Adrenal gland (tissue), 5 donors: Measurements from ENCODE around the gene NRDC.

Experiments used
- CTCF ChIP-seq, 6 experiments: fragments of 450-650 bp in 4 of 6; fragments of 200-600 bp in 2 of 6; sonication (generic) in 1 of 6; IDR thresholded peaks; 1 replicate in 5 of 6; 2 replicates in 1 of 6; pipeline versions ENCODE4 v1.5.1 to v1.8.0; 2016 to 2021; ENCODE audit warnings: antibody characterized with exemption in 6 of 6, mild to moderate bottlenecking in 2 of 6, moderate library complexity in 1 of 6
- POLR2A ChIP-seq, 2 donors: fragments of 450-650 bp; IDR thresholded peaks; one replicate each; pipeline ENCODE4 v1.6.1; 2017; ENCODE audit warnings: antibody characterized with exemption in 2 of 2, mild to moderate bottlenecking in 2 of 2, moderate library complexity in 1 of 2
- donor health status: DM: no; HTN: no; CAD: no.

DNA sequence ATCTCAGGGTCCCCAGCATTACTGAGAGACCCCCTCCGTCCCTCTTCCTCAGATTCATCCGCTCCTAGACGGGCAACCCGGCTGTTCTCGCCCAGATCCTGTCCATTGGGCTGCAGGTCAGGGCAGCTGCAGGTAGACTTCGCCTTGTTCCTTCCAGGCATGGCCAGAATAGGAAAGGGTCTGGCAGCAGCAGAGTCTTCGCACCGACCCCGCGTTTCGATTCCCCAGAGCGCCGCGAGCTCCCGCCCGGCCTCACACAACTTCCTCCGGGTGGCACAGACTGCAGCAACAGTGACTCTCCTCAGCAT is 265 bp downstream of the NRDC start:
- TF ChIP-seq CTCF (IDR thresholded peaks at IDR 0.05): peak in 1 of 6 experiments; percentile 10
- TF ChIP-seq POLR2A (IDR thresholded peaks at IDR 0.05): no peak
